ENCODE data around the gene NOP14. TPM values are rescaled to one million over a fixed set of nuclear protein-coding genes. Genes with fewer than 3 reads are reported as not detected.
"Not testable (repeated sequence)": the region's sequence is repeated elsewhere in the genome, so short reads cannot be mapped to it uniquely, and the experiment has no call there.

NOP14 gene
- total RNA-seq, 2 donors from 2014 or later = 6.6 to 21.0 TPM

GRCh38 chr4:2938906-2939305, 24.3 kb downstream of the NOP14 start:
- H3K27me3 ChIP-seq (replicated peaks; ENCODE audit: insufficient read depth) = no peaks in the 10 kb centered on the region
- H3K4me1 ChIP-seq (ENCODE audit: control insufficient read depth in 1 of 2, low read depth in 2 of 2) = peaks cover 5 to 16% of the 10 kb centered on the region in 2 donors
- no peak for TF ChIP-seq CTCF (IDR thresholded peaks at IDR 0.05)
- DNase-seq (ENCODE audit: low spot score) (peak; percentile 1), ATAC-seq (ENCODE audit: insufficient number of reproducible peaks, low FRiP score, low read depth) (no peak)
- H3K9me3 ChIP-seq = no peaks in the 10 kb centered on the region
- H3K4me3 ChIP-seq = no peak overlapping the region
- H3K27ac ChIP-seq = no peak overlapping the region
- peaks cover 59% of the 10 kb centered on the region for H3K36me3 ChIP-seq

GRCh38 chr4:2938411-2938810, 24.8 kb downstream of the NOP14 start:
- Histone ChIP-seq H3K36me3 (peaks cover 54% of the 10 kb centered on the region), H3K4me1 (ENCODE audit: control insufficient read depth in 1 of 2, low read depth in 2 of 2) (peaks cover 9 to 21% of the 10 kb centered on the region in 2 donors)
- not testable (repeated sequence) for H3K27ac ChIP-seq; H3K9me3 ChIP-seq; H3K4me3 ChIP-seq; ATAC-seq (ENCODE audit: insufficient number of reproducible peaks, low FRiP score, low read depth); DNase-seq (ENCODE audit: low spot score); H3K27me3 ChIP-seq (replicated peaks; ENCODE audit: insufficient read depth)

GRCh38 chr4:2937986-2938385, 25.2 kb downstream of the NOP14 start:
- peaks cover 9 to 25% of the 10 kb centered on the region in 2 donors for H3K4me1 ChIP-seq (ENCODE audit: control insufficient read depth in 1 of 2, low read depth in 2 of 2)
- ATAC-seq (ENCODE audit: insufficient number of reproducible peaks, low FRiP score, low read depth) (no peak), DNase-seq (ENCODE audit: low spot score) (peak; percentile 1)
- H3K36me3 ChIP-seq = peaks cover 50% of the 10 kb centered on the region
- H3K4me3 ChIP-seq = no peak overlapping the region
- no peaks in the 10 kb centered on the region for H3K27me3 ChIP-seq (replicated peaks; ENCODE audit: insufficient read depth)
- no peak for TF ChIP-seq CTCF (IDR thresholded peaks at IDR 0.05)
- no peak overlapping the region for H3K27ac ChIP-seq
- H3K9me3 ChIP-seq = no peaks in the 10 kb centered on the region

- no peaks in the 10 kb centered on the region for H3K9me3 ChIP-seq
- no peaks in the 10 kb centered on the region for H3K27me3 ChIP-seq (replicated peaks; ENCODE audit: insufficient read depth)
- H3K27ac ChIP-seq = no peak overlapping the region
- H3K4me3 ChIP-seq = no peak overlapping the region
- peak; percentile 2 for DNase-seq (ENCODE audit: low spot score)
- peaks cover 43% of the 10 kb centered on the region for H3K36me3 ChIP-seq
- H3K4me1 ChIP-seq (ENCODE audit: control insufficient read depth in 1 of 2, low read depth in 2 of 2) = peaks cover 9 to 32% of the 10 kb centered on the region in 2 donors
- no peak for ATAC-seq (ENCODE audit: insufficient number of reproducible peaks, low FRiP score, low read depth)
- TF ChIP-seq CTCF (IDR thresholded peaks at IDR 0.05) = no peak
Measured at GRCh38 chr4:2937146-2937857, 25.9 kb downstream of the NOP14 start.

GRCh38 chr4:2936773-2937145, 26.4 kb downstream of the NOP14 start:
- peaks cover 9 to 32% of the 10 kb centered on the region in 2 donors for H3K4me1 ChIP-seq (ENCODE audit: control insufficient read depth in 1 of 2, low read depth in 2 of 2)
- H3K4me3 ChIP-seq = no peak overlapping the region
- H3K27ac ChIP-seq = no peak overlapping the region

More at GRCh38 chr4:2936773-2937145, 26.4 kb downstream of the NOP14 start:
- no peak for ATAC-seq (ENCODE audit: insufficient number of reproducible peaks, low FRiP score, low read depth)
- peak; percentile 1 for DNase-seq (ENCODE audit: low spot score)
- H3K36me3 ChIP-seq = peaks cover 39% of the 10 kb centered on the region
- H3K9me3 ChIP-seq = no peaks in the 10 kb centered on the region
- H3K27me3 ChIP-seq (replicated peaks; ENCODE audit: insufficient read depth) = no peaks in the 10 kb centered on the region
- TF ChIP-seq CTCF (IDR thresholded peaks at IDR 0.05) = no peak

All from thoracic aorta (tissue), 2 donors.